ENCODE data around the gene TMEM130. TPM values are rescaled to one million over a fixed set of nuclear protein-coding genes. Genes with fewer than 3 reads are reported as not detected.

The TMEM130 gene
- polyA plus RNA-seq, 1 donor (not counting 4 experiments of a cell fraction or from before 2014, with no cell fraction given): not detected

GRCh38 chr7:98907570-98907969 is 37.8 kb upstream of the TMEM130 start:
- no peak overlapping the region for H2AFZ ChIP-seq (ENCODE audit: control insufficient read depth, low read length)
- no peak overlapping the region for H3K27ac ChIP-seq (ENCODE audit: control insufficient read depth, insufficient read depth, low read length)
- H4K20me1 ChIP-seq (ENCODE audit: control insufficient read depth, extremely low read depth, insufficient read depth, low read length): no peaks in the 10 kb centered on the region
- FAIRE-seq (no peak), DNase-seq (ENCODE audit: low read depth, low spot score) (no peak)
- peaks cover 11 to 24% of the 10 kb centered on the region in 2 experiments for H3K36me3 ChIP-seq (ENCODE audit: control insufficient read depth in 2 of 2, extremely low read depth in 1 of 2, insufficient read depth in 2 of 2, low read length in 2 of 2)
- H3K79me2 ChIP-seq (ENCODE audit: control insufficient read depth, insufficient read depth, low read length): no peaks in the 10 kb centered on the region
- H3K27me3 ChIP-seq (ENCODE audit: control insufficient read depth, extremely low read depth, insufficient read depth, low read length): no peaks in the 10 kb centered on the region
- H3K9me3 ChIP-seq (ENCODE audit: control insufficient read depth, low read depth, low read length): no peaks in the 10 kb centered on the region
- H3K9me1 ChIP-seq (ENCODE audit: control insufficient read depth, extremely low read depth, insufficient read depth, low read length): no peaks in the 10 kb centered on the region
- dilution Hi-C loops (cut with MboI; ENCODE audit: extremely low pct_ligation_motif_present, low sequenced_read_pairs): no loop called here
- no peak overlapping the region for H3K9ac ChIP-seq (ENCODE audit: control insufficient read depth, extremely low read depth, insufficient read depth, low read length)
- H3K4me1 ChIP-seq (ENCODE audit: control insufficient read depth, extremely low read depth, insufficient read depth, low read length): no peaks in the 10 kb centered on the region
- no peak overlapping the region for H3K4me3 ChIP-seq (ENCODE audit: control insufficient read depth in 2 of 3, extremely low read depth in 1 of 3, insufficient read depth in 2 of 3, low read depth in 1 of 3, low read length in 3 of 3)
- no peak overlapping the region for H3K4me2 ChIP-seq (ENCODE audit: control insufficient read depth, extremely low read depth, insufficient read depth, low read depth, low read length)
- TF ChIP-seq CTCF (optimal IDR thresholded peaks at IDR 0.05 in 1 of 3, IDR thresholded peaks at IDR 0.05 in 1 of 3, conservative IDR thresholded peaks at IDR 0.05 in 1 of 3; ENCODE audit: extremely low read depth in 1 of 3, insufficient read depth in 2 of 3, low read length in 3 of 3) (no peak), EZH2 (IDR thresholded peaks at IDR 0.05; ENCODE audit: low read length) (no peak)

- no peak for FAIRE-seq
- TF ChIP-seq CTCF (optimal IDR thresholded peaks at IDR 0.05 in 1 of 3, IDR thresholded peaks at IDR 0.05 in 1 of 3, conservative IDR thresholded peaks at IDR 0.05 in 1 of 3; ENCODE audit: extremely low read depth in 1 of 3, insufficient read depth in 2 of 3, low read length in 3 of 3) (no peak), EZH2 (IDR thresholded peaks at IDR 0.05; ENCODE audit: low read length) (no peak)
- DNase-seq (ENCODE audit: low read depth, low spot score): no peak
- dilution Hi-C loops (cut with MboI; ENCODE audit: extremely low pct_ligation_motif_present, low sequenced_read_pairs): no loop called here
- Histone ChIP-seq H3K4me3 (ENCODE audit: control insufficient read depth in 2 of 3, extremely low read depth in 1 of 3, insufficient read depth in 2 of 3, low read depth in 1 of 3, low read length in 3 of 3) (no peak overlapping the region), H3K4me2 (ENCODE audit: control insufficient read depth, extremely low read depth, insufficient read depth, low read depth, low read length) (no peak overlapping the region), H3K36me3 (ENCODE audit: control insufficient read depth in 2 of 2, extremely low read depth in 1 of 2, insufficient read depth in 2 of 2, low read length in 2 of 2) (peaks cover 15 to 26% of the 10 kb centered on the region in 2 experiments), H3K9ac (ENCODE audit: control insufficient read depth, extremely low read depth, insufficient read depth, low read length) (no peak overlapping the region), H2AFZ (ENCODE audit: control insufficient read depth, low read length) (no peak overlapping the region), H3K27ac (ENCODE audit: control insufficient read depth, insufficient read depth, low read length) (no peak overlapping the region), H3K9me1 (ENCODE audit: control insufficient read depth, extremely low read depth, insufficient read depth, low read length) (no peaks in the 10 kb centered on the region), H3K4me1 (ENCODE audit: control insufficient read depth, extremely low read depth, insufficient read depth, low read length) (no peaks in the 10 kb centered on the region), H4K20me1 (ENCODE audit: control insufficient read depth, extremely low read depth, insufficient read depth, low read length) (no peaks in the 10 kb centered on the region), H3K9me3 (ENCODE audit: control insufficient read depth, low read depth, low read length) (no peaks in the 10 kb centered on the region), H3K27me3 (ENCODE audit: control insufficient read depth, extremely low read depth, insufficient read depth, low read length) (no peaks in the 10 kb centered on the region), H3K79me2 (ENCODE audit: control insufficient read depth, insufficient read depth, low read length) (no peaks in the 10 kb centered on the region)
These were observed 33.4 kb upstream of the TMEM130 start for GRCh38 chr7:98903246-98903645.
